GM18907 (cell line): Measurements from ENCODE around the gene MAGEB17.
"Not testable (repeated sequence)": the region's sequence is repeated elsewhere in the genome, so short reads cannot be mapped to it uniquely, and the experiment has no call there.

Source experiments
- ATAC-seq: cut with Tn5 transposase; IDR thresholded peaks from one replicate; pipeline ENCODE4 v1.9.1; 2021; ENCODE audit warnings: mild to moderate bottlenecking, moderate library complexity; ENCODE audit not compliant: unreplicated experiment

MAGEB17 gene

DNA sequence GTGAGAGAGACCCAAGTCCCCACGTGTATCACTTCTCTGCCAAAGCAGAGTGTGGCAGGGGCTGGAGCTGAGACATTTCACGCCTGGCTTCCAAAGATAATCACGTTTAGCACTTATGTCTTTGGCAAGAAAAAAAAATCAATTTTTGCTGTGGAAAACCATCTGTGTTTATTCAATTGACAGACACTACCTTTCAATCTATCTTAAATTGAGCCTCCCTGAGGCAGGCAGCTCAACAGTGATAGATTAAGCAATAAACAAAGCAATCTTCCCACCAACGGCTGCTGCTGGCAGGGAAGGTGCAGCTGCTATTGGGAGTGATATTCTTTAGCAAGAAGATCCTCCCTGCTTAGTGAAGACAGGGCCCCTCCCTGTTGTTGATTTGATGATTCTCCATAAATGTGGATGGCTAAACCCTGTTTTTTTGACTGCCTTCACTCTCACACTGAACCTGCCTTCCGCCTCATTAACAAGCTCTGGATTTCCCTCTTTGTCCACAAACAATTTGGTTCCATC lies 11.6 kb upstream of the MAGEB17 start:
- ATAC-seq = no peak

DNA sequence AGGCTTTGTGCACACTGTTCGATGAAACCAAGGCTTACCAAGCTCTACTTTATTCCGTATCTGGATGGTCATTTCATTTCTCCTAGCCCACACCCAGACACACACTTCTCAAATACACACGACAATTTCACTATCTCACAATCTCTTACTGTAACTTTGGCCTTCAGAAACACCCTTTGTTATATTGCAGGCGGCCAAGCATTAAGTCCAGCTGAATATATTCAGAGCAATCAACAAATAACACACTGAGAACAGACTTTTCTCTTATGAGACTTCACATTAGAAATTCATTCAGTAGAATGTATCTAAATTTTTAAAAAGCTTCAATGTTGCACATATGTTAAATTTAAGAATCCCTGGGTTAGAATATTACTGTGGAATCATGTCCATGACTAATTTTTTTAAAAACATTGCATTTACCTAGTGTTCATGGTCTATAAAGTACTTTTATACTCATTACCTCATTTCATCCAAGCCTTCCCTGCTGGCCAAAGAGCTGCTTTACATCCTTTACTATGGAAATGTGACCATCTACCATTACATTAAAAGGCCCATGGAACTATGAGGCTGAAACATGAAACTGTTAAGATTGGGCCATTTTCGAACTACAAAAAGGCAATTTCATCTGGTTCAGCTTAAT lies 10.5 kb upstream of the MAGEB17 start:
- no peak for ATAC-seq

DNA sequence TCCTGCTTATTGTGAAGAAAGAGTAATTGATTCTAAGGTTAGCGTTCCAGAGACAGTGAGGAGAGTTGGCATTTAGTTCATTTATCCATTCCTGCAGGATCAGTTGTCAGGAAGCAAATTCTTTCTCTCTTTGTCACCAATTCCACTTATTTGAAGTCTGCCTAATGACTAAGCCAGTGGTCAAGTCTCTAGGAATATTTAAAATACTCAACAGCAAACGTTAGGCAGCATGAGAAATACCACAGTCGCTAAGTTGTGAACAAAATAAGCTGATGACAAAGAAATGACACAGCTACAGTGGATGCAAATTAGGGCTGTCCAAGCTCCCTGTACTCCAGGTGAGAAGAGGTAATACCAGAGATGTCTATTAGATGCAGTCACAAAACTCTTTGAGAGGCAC lies 6.6 kb upstream of the MAGEB17 start:
- ATAC-seq = no peak

DNA sequence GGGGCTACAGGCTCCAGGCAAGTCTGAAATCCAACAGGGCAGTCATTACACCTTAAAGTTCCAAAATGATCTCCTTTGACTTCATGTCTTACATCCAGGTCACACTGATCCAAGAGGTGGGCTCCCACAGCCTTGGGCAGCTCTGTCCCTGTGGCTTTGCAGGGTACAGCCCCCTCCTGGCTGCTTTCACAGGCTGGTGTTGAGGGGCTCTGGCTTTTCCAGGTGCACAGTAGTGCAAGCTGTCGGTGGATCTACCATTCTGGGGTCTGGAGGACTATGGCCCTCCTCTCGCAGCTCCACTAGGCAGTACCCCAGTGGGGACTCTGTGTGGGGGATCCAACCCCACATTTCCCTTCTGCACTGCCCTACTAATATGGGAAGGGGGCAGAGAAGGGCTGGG lies 6.1 kb upstream of the MAGEB17 start:
- not testable (repeated sequence) for ATAC-seq

DNA sequence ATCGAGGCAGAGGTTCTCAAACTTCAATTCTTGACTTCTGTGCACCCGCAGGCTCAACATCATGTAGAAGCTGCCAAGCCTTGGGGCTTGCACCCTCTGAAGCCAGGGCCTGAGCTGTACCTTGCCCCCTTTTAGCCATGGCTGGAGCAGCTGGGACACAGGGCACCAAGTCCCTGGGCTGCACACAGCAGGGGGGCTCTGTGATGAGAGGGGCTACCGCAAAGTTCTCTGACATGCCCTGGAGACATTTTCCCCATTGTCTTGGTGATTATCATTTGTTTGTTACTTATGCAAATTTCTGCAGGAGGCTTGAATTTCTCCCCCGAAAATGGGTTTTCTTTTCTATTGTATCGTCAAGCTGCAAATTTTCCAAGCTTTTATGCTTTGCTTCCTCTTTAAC lies 4.9 kb upstream of the MAGEB17 start:
- ATAC-seq = no peak

DNA sequence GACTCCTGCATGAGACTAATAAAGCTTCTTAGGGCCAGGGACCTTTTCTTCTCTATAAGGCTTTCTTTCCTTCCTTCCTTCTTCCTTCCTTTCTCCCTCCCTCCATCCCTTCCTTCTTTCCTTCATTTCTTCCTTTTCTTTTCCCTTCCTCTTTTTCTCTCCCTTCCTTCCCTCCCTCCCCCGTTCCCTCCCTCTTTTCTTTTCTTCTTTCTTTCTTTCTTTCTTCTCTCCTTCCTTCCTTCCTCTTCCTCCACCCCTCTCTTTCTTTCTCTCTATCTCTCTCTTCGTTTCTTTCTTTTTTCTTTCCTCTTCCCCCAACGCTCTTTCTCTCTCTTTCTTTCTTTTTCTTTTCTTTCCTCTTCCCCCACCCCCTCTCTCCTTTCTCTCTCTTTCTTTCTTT lies 2.5 kb upstream of the MAGEB17 start:
- no peak for ATAC-seq

DNA sequence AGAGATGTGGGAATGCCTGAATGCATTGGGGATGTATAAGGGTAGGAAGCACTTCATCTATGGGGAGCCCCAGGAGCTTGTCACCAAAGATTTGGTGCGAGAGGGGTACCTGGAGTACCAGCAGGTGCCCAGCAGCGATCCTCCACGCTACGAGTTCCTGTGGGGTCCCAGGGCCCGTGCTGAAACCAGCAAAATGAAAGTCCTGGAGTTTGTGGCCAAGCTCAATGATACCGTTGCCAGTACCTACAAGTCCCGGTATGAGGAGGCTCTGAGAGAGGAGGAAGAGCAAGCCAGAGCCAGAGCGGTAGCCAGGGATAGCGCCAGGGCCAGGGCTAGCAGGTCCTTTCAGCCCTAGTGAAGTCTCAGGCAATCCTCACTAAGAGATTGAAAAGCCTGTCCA lies 3.8 kb downstream of the MAGEB17 start:
- ATAC-seq = no peak

DNA sequence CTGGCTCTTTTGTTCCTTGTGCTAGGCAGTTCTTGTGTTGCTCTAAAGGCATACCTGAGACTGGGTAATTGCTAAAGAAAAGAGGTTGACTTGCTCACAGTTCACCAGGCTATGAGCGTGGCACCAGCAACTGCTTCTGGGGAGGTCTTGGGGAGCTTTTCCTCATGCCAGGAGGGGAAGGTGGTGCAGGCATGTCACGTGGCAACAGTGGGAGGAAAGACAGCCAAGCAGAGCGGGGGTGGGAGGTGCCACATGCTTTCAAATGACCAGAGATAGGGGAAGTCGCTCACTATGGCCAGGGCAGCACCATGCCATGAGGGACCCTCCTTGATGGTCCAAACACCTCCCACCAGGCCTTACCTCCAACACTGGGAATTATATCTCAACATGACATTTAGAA lies 4.7 kb downstream of the MAGEB17 start:
- ATAC-seq = no peak

DNA sequence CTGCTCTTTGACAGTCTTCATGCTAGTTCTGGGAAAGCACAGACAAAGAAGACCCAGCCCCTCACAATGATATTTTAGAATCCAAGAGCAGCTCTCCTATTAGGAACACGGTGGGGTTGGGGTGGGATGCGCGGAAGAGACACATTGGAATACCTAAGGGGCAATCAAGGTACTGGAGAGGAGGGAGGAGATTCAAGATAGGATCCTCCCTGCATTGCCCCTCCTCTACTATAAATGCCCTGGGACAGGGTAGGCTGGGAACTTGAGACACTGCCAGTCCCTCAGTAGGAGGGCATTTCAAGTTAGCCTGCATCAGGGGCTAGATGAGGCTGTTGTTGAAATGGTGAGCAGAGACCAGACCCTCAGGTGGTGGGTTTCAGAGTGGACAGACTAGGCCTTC lies 5.1 kb downstream of the MAGEB17 start:
- no peak for ATAC-seq

DNA sequence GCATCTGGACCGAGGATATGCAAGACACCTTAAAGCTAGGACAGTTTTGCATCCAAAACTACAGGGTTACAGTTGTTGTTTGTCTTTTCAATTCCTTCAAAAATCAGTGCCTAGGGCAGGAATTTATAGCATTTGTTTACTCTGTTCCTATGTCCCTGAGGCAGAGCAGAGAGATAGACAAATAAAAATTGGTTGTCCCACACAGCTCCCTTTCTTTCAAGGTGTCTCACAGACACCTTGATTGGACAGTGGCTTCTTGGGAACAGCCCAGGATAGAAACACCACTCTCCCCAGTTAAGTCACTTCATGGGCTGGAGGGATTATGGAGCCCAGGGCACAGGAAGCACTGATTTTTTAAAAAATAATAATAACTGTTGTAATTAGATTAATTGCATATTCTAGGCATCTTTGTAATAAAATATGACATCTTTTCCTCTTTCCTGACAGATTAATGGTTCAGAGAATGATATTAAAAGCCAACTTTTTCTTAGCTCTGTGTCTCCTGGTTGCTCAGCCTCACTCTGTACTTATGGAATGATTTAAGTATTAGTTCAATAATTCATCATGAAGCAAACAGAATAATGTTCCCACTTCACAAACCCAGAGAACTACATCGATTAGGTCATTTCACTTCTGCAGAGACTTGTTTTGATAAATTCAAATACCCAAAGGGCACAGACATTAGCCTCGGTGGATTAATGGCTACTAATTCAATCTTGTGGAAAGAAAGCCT lies 8.2 kb downstream of the MAGEB17 start:
- no peak for ATAC-seq

DNA sequence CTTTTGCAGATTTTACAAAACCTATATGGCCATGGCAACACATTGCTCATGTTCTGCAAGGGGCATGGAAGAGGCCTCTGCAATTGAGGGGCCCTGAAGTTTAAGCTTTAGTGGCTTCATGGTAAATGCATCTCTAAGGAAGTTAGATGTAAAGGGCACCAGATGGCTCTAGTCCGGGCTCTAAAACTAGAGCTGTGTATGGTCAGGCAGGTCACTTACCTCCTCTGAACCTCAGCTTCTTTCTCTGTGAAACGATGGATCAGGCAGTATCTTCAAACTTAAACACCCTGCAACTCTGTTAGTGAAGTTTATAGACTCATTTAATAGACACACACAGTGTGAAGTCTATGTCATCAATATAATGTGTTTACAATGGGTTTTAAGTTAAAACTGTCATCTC lies 10.0 kb downstream of the MAGEB17 start:
- ATAC-seq = no peak

DNA sequence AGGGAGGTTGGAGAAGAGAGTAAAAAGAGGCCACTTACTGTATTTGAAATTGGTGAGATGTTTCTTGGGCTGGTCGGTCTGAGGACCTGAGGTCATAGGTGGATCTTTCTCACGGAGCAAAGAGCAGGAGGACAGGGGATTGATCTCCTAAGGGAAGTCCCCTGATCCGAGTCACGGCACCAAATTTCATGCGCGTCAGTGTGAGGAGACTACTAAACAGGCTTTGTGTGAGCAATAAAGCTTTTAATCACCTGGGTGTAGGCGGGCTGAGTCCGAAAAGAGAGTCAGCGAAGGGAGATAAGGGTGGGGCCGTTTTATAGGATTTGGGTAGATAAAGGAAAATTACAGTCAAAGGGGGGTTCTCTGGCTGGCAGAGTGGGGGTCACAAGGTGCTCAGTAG lies 16.6 kb downstream of the MAGEB17 start:
- not testable (repeated sequence) for ATAC-seq

DNA sequence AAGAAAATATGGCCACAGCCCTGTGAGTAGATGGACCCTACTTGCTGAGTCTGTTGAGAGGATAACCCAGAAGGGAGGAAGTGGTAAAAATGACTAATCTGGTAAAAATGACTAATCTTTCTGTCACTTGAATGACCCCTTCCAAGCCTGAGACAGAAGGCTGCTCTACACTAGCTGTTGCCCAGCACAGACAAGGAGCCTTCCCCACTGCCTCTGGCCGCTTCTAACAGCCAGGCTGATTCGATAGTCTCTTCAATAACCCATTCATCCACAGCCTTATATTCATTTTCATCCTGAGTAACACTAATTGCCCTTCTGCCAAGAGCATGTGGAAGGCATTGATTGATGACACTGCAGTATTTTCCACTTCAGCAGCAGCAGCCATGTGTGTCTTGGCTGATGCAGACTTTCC lies 18.4 kb downstream of the MAGEB17 start:
- ATAC-seq = peak; percentile 100

DNA sequence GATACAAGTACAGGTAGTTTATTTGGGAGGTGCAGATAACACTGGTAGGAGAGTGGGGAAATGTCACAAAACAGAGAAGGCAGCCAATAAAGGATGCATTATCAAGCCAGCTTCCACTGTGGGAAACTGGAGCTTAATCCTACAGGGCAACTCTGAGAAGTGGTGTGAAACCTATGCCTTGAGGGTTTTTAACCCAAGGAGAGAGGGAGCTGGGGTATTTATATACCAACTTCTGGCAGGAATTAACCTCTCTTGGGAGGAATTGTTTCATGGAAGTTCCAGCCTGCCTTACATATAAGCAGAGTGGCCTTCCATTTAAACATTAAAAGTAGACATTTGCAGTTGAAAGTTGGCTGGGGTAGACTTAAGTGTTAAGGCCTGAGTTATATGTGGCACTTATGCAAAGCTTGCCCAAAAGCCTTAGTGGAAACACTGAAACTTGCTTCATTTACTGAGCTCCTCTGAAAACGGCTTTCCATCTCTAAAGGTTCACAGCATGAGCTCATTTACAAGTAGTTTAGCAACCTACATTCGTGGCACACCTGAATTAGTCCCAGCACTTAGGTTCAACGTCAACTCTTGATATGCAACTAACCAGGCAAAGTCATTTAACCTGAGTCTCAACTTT lies 19.2 kb downstream of the MAGEB17 start:
- no peak for ATAC-seq

DNA sequence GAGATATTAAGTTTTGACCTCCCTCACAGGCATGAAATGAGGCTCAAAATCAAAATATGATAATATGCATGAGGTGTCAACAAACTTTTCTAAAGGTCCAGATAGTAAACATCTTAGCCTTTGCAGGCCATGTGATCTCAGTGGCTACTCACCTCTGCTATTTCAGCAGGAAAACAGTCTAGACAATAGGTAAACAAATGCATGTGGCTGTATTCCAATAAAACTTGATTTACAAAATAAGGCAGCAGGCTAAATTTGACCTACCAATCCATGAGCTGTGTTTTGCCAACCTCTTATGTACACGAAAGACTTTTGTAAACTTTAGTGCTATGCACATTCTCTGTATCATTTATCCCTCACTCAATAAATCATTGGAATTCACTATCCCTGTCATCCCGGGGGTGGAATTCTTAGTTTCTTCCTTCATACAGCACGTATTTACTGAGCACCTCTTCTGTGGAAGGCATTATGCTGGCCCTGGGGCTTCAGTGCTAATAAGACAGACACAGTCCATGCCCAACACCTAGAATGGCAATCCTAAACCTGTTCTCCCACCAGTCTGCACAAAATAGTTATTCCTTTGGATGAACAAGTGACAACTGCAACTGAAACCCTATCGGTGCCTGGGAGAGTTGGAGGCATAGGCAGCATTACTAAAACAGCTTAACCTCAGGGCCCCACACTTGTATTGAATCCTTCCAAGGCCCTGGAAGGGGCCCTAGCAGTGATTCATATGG lies 19.9 kb downstream of the MAGEB17 start:
- no peak for ATAC-seq

DNA sequence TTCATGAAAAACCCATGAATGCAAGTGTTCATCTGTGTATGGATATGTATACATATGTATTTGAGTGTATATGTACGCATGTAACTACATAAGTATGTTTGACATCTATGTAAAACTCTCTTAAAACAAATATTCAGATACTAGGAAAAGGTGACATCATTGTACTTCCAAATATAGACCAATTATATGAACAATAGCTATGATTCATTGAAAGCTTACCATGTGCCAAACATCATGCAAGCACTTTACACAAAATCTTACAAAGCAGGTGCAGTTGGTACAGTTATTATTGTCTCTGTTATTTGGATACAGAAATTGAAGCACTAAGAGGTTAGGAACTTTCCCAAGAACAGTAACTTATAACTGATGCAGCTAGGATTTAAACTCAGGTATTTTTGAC lies 21.4 kb downstream of the MAGEB17 start:
- no peak for ATAC-seq

DNA sequence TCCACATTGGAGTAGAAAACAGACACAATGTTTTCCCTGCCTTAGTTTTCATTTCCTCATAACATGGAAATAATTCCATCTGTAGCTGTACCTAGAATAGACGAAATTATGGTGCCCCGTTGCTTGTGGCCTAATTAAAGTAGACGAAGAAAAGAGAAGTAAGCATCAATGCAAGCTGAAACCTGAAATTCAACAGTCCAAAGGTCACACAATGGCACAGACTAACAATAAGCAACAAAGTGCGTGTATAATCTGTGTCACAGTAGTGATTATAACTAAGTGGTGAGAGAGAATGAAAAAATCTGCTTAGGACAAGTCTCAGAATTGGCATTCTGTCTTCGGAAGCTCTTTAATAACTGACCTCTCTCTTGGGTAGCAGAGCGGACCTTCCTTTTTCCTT lies 24.3 kb downstream of the MAGEB17 start:
- ATAC-seq = no peak

DNA sequence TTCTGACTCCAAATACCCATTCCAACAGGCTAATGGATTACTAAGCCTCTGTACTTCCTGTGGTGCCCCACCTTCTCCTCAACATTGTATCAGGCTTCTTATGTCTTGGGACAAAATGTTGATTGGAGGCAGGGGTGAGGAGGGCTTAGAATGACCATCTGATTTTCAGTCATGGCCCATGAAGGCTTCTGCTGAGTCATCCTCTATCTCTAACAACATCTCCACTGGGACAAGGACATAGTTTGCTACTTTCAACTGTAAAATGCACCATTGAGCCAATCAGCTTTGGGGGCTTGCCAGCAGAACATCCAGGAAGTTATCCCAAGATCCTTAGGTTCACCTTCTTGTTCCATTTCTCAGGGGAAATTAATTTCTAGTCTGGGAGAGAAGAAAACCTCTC lies 29.5 kb downstream of the MAGEB17 start:
- ATAC-seq = no peak

DNA sequence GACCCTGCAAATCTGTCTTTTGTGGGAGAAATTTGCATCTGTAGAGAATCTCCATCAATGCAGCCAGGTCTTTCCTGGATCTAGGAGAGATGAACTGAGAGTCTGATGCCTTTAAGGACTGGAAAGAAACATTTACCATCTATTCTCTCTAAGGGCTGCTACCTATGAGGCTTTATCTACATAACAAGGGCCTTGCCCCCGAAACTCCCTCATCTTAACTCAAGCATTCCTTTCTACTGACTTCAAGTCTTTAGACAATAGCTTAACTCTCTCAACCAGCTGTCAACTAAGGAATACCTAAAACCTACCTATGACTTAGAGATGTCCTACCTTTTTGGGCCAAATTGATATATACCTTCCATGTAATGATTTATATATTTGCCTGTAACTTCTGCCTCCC lies 32.1 kb downstream of the MAGEB17 start:
- no peak for ATAC-seq

DNA sequence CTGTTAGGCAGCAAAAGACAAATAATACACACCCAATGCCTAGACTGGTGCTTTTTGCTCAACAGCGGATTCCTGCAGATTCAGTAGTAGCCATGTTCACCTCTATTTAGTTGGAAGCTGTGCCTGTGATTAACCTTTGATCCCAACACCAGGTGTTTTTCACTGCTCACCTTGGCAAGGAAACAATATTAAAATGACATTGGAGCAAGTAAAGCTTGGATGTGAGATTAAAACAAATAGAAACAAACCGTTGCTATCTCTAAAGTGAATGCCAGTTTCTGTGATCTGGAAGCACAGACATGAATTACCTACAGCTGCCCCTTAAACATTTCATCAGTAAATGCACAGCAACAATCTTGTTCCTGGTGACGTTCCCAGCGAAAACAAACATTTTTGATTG lies 35.7 kb downstream of the MAGEB17 start:
- no peak for ATAC-seq

DNA sequence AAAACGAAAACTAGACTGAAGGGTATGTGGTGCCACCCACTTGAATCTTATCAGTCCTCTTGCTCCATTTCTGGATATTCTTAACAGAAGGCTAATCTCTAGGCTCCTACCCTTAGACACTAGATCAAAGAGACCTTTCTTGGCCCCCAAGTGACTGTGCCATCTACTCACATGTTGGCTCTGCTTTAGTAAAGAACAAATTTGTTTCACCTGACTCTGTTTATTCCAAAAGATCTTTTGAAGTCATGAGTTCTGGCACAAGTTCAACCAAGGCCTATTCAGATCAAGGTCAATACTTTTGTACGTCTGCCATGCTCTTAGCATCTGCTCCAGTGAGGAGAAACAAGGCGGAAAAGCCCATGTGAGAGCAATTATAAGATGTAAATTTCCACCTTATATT lies 37.3 kb downstream of the MAGEB17 start:
- ATAC-seq = no peak
